ENCODE data around the gene HOXD11. TPM values are rescaled to one million over a fixed set of nuclear protein-coding genes. Genes with fewer than 3 reads are reported as not detected.

HOXD11 gene
- total and polyA plus RNA-seq, 2 experiments from 2014 or later = not detected

GRCh38 chr2:176079831-176080539 lies 27.1 kb upstream of the HOXD11 start:
- H3K4me1 ChIP-seq (ENCODE audit: low read depth) = peaks cover 3% of the 10 kb centered on the region
- peaks cover 100% of the 10 kb centered on the region for H3K27me3 ChIP-seq
- H3K27ac ChIP-seq = no peak overlapping the region
- no peaks in the 10 kb centered on the region for H3K9me3 ChIP-seq (ENCODE audit: low read depth)
- peak; percentile 70 for TF ChIP-seq CTCF (IDR thresholded peaks at IDR 0.05; ENCODE audit: low read depth, low read length)
- H3K36me3 ChIP-seq = no peaks in the 10 kb centered on the region
- peak overlapping the region; percentile 32 for H3K4me3 ChIP-seq
- DNase-seq (ENCODE audit: low read depth in 1 of 2, low spot score in 1 of 2) = peak; percentile 39 to 93

GRCh38 chr2:176080540-176081375 lies 26.3 kb upstream of the HOXD11 start:
- Histone ChIP-seq H3K4me3 (peak overlapping the region; percentile 32), H3K36me3 (no peaks in the 10 kb centered on the region), H3K4me1 (ENCODE audit: low read depth) (peaks cover 7% of the 10 kb centered on the region), H3K27ac (no peak overlapping the region), H3K9me3 (ENCODE audit: low read depth) (no peaks in the 10 kb centered on the region), H3K27me3 (peaks cover 100% of the 10 kb centered on the region)
- DNase-seq (ENCODE audit: low read depth in 1 of 2, low spot score in 1 of 2) = no peak
- no peak for TF ChIP-seq CTCF (IDR thresholded peaks at IDR 0.05; ENCODE audit: low read depth, low read length)

- no peak overlapping the region for H3K27ac ChIP-seq
- no peaks in the 10 kb centered on the region for H3K36me3 ChIP-seq
- H3K4me3 ChIP-seq = no peak overlapping the region
- no peaks in the 10 kb centered on the region for H3K9me3 ChIP-seq (ENCODE audit: low read depth)
- no peak for TF ChIP-seq CTCF (IDR thresholded peaks at IDR 0.05; ENCODE audit: low read depth, low read length)
- peaks cover 100% of the 10 kb centered on the region for H3K27me3 ChIP-seq
- peaks cover 11% of the 10 kb centered on the region for H3K4me1 ChIP-seq (ENCODE audit: low read depth)
- no peak for DNase-seq (ENCODE audit: low read depth in 1 of 2, low spot score in 1 of 2)
Observed at GRCh38 chr2:176081376-176081836, 25.7 kb upstream of the HOXD11 start.

- DNase-seq (ENCODE audit: low read depth in 1 of 2, low spot score in 1 of 2) = peak in 1 of 2 donors; percentile 45
- peaks cover 11% of the 10 kb centered on the region for H3K4me1 ChIP-seq (ENCODE audit: low read depth)
- H3K27me3 ChIP-seq = peaks cover 100% of the 10 kb centered on the region
- H3K27ac ChIP-seq = no peak overlapping the region
- TF ChIP-seq CTCF (IDR thresholded peaks at IDR 0.05; ENCODE audit: low read depth, low read length) = no peak
- no peaks in the 10 kb centered on the region for H3K36me3 ChIP-seq
- no peak overlapping the region for H3K4me3 ChIP-seq
- H3K9me3 ChIP-seq (ENCODE audit: low read depth) = no peaks in the 10 kb centered on the region
Observed at GRCh38 chr2:176081837-176082524, 25.1 kb upstream of the HOXD11 start.

GRCh38 chr2:176082525-176082823 lies 24.6 kb upstream of the HOXD11 start:
- H3K4me3 ChIP-seq = no peak overlapping the region
- H3K27me3 ChIP-seq = peaks cover 100% of the 10 kb centered on the region
- no peaks in the 10 kb centered on the region for H3K36me3 ChIP-seq
- H3K9me3 ChIP-seq (ENCODE audit: low read depth) = no peaks in the 10 kb centered on the region
- peaks cover 11% of the 10 kb centered on the region for H3K4me1 ChIP-seq (ENCODE audit: low read depth)
- no peak for TF ChIP-seq CTCF (IDR thresholded peaks at IDR 0.05; ENCODE audit: low read depth, low read length)
- DNase-seq (ENCODE audit: low read depth in 1 of 2, low spot score in 1 of 2) = no peak
- H3K27ac ChIP-seq = no peak overlapping the region

All from cardiac muscle cell (in vitro differentiated cells and primary cell).